SK-N-SH treated with all-trans-retinoic acid at 6 μM for 48 hours (cell line): Measurements from ENCODE around the gene RFC3.

Experiments
- ARNTL ChIP-seq: fragments of 450-650 bp; formaldehyde crosslinking; IDR thresholded peaks from 2 replicates; pipeline ENCODE4 v1.5.0; 2020; ENCODE audit warnings: low read depth, mild to moderate bottlenecking, moderate library complexity, borderline replicate concordance
- PATZ1 ChIP-seq: fragments of 250-450 bp; sonication (Bioruptor Pico); IDR thresholded peaks from 2 replicates; pipeline ENCODE4 v1.8.0; 2020; ENCODE audit warnings: mild to moderate bottlenecking, moderate library complexity, borderline replicate concordance
- TCF4 ChIP-seq: fragments of 250-450 bp; sonication (Bioruptor Pico); IDR thresholded peaks from 2 replicates; pipeline ENCODE4 v1.8.0; 2021; ENCODE audit warnings: mild to moderate bottlenecking, moderate library complexity, borderline replicate concordance
- ZC3H10 ChIP-seq: fragments of 250-450 bp; sonication (Bioruptor Pico); IDR thresholded peaks from 2 replicates; pipeline ENCODE4 v1.5.1; 2021; ENCODE audit warnings: mild to moderate bottlenecking, moderate library complexity
- ZFP3 ChIP-seq: fragments of 250-450 bp; sonication (Bioruptor Pico); IDR thresholded peaks from 2 replicates; pipeline ENCODE4 v1.5.0; 2020; ENCODE audit warnings: mild to moderate bottlenecking, moderate library complexity
- ZNF70 ChIP-seq: fragments of 450-650 bp; formaldehyde crosslinking; IDR thresholded peaks from 2 replicates; pipeline ENCODE4 v1.5.0; 2020; ENCODE audit warnings: mild to moderate bottlenecking, moderate library complexity
- ZNF8 ChIP-seq: fragments of 450-650 bp; formaldehyde crosslinking; IDR thresholded peaks from 2 replicates; pipeline ENCODE4 v1.5.0; 2020; ENCODE audit warnings: mild to moderate bottlenecking, moderate library complexity
- TF ChIP-seq, protein P1 (sequence below): fragments of 250-450 bp; sonication (Bioruptor Pico); IDR thresholded peaks from 2 replicates; pipeline ENCODE4 v1.8.0; 2021; ENCODE audit warnings: low read depth, mild to moderate bottlenecking, moderate library complexity, borderline replicate concordance

GRCh38 chr13:33816912-33817311 lies 1.0 kb upstream of the RFC3 start:
- TF ChIP-seq ARNTL, result no peak
- TF ChIP-seq, protein P1, sequence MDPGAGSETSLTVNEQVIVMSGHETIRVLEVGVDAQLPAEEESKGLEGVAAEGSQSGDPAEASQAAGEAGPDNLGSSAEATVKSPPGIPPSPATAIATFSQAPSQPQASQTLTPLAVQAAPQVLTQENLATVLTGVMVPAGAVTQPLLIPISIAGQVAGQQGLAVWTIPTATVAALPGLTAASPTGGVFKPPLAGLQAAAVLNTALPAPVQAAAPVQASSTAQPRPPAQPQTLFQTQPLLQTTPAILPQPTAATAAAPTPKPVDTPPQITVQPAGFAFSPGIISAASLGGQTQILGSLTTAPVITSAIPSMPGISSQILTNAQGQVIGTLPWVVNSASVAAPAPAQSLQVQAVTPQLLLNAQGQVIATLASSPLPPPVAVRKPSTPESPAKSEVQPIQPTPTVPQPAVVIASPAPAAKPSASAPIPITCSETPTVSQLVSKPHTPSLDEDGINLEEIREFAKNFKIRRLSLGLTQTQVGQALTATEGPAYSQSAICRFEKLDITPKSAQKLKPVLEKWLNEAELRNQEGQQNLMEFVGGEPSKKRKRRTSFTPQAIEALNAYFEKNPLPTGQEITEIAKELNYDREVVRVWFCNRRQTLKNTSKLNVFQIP (CRISPR knock-in tag), result no peak
- no peak for TF ChIP-seq ZNF8 (CRISPR knock-in tag)
- TF ChIP-seq TCF4 (CRISPR knock-in tag), result no peak
- TF ChIP-seq ZC3H10 (CRISPR knock-in tag), result no peak
- TF ChIP-seq PATZ1, result no peak
- TF ChIP-seq ZFP3 (CRISPR knock-in tag), result no peak
- TF ChIP-seq ZNF70 (CRISPR knock-in tag), result no peak
